ENCODE data around the gene SNRPD3.
"Not testable (repeated sequence)": the region's sequence is repeated elsewhere in the genome, so short reads cannot be mapped to it uniquely, and the experiment has no call there.

The SNRPD3 gene

GRCh38 chr22:24548812-24549211 lies 7.0 kb upstream of the SNRPD3 start:
- H3K9me3 ChIP-seq (ENCODE audit: insufficient read depth, low read length, severe bottlenecking), result no peaks in the 10 kb centered on the region
- no peaks in the 10 kb centered on the region for H3K27me3 ChIP-seq (ENCODE audit: insufficient read depth, low read length, poor library complexity)
- no peak overlapping the region for H2AFZ ChIP-seq (ENCODE audit: low read depth, low read length)
- H4K20me1 ChIP-seq (ENCODE audit: insufficient read depth, low read length), result peaks cover 55% of the 10 kb centered on the region
- H3K4me2 ChIP-seq (ENCODE audit: insufficient read depth, low read length), result no peak overlapping the region
- DNase-seq (no peak), ATAC-seq (ENCODE audit: insufficient read depth, low read depth) (no peak)
- TF ChIP-seq EZH2 (IDR thresholded peaks at IDR 0.05; ENCODE audit: borderline replicate concordance, low read depth, low read length, severe bottlenecking) (no peak), CTCF (IDR thresholded peaks at IDR 0.05; ENCODE audit: borderline replicate concordance, extremely low read depth, low read length, poor library complexity, severe bottlenecking) (no peak)
- H3K4me3 ChIP-seq (ENCODE audit: low read depth in 1 of 2, low read length in 2 of 2), result no peak overlapping the region
- H3K4me1 ChIP-seq (ENCODE audit: insufficient read depth, low read length), result peaks cover 15% of the 10 kb centered on the region
- peaks cover 82% of the 10 kb centered on the region for H3K36me3 ChIP-seq (ENCODE audit: insufficient read depth, low read length)
- peaks cover 54% of the 10 kb centered on the region for H3K79me2 ChIP-seq (ENCODE audit: insufficient read depth, low read length)
- no peak overlapping the region for H3K9ac ChIP-seq (ENCODE audit: low read depth, low read length)
- no peak overlapping the region for H3K27ac ChIP-seq (ENCODE audit: low read length)

- Histone ChIP-seq H3K36me3 (ENCODE audit: insufficient read depth, low read length) (peaks cover 72% of the 10 kb centered on the region), H3K79me2 (ENCODE audit: insufficient read depth, low read length) (peaks cover 65% of the 10 kb centered on the region), H3K9me3 (ENCODE audit: insufficient read depth, low read length, severe bottlenecking) (no peaks in the 10 kb centered on the region), H3K4me1 (ENCODE audit: insufficient read depth, low read length) (peaks cover 22% of the 10 kb centered on the region), H3K27ac (ENCODE audit: low read length) (no peak overlapping the region; the same call in 1 of the 2 replicates), H3K9ac (ENCODE audit: low read depth, low read length) (no peak overlapping the region), H4K20me1 (ENCODE audit: insufficient read depth, low read length) (peaks cover 54% of the 10 kb centered on the region), H2AFZ (ENCODE audit: low read depth, low read length) (no peak overlapping the region), H3K4me2 (ENCODE audit: insufficient read depth, low read length) (no peak overlapping the region), H3K27me3 (ENCODE audit: insufficient read depth, low read length, poor library complexity) (no peaks in the 10 kb centered on the region), H3K4me3 (ENCODE audit: low read depth in 1 of 2, low read length in 2 of 2) (no peak overlapping the region)
- no peak for TF ChIP-seq EZH2 (IDR thresholded peaks at IDR 0.05; ENCODE audit: borderline replicate concordance, low read depth, low read length, severe bottlenecking)
- no peak for TF ChIP-seq CTCF (IDR thresholded peaks at IDR 0.05; ENCODE audit: borderline replicate concordance, extremely low read depth, low read length, poor library complexity, severe bottlenecking)
- DNase-seq (no peak), ATAC-seq (ENCODE audit: insufficient read depth, low read depth) (no peak)
Observed at GRCh38 chr22:24550028-24550901, 5.5 kb upstream of the SNRPD3 start.

- Histone ChIP-seq H3K9me3 (ENCODE audit: insufficient read depth, low read length, severe bottlenecking) (no peaks in the 10 kb centered on the region), H3K36me3 (ENCODE audit: insufficient read depth, low read length) (peaks cover 70% of the 10 kb centered on the region), H3K27ac (ENCODE audit: low read length) (no peak overlapping the region), H3K27me3 (ENCODE audit: insufficient read depth, low read length, poor library complexity) (no peaks in the 10 kb centered on the region), H3K4me1 (ENCODE audit: insufficient read depth, low read length) (peaks cover 22% of the 10 kb centered on the region), H4K20me1 (ENCODE audit: insufficient read depth, low read length) (peaks cover 54% of the 10 kb centered on the region), H2AFZ (ENCODE audit: low read depth, low read length) (no peak overlapping the region), H3K4me2 (ENCODE audit: insufficient read depth, low read length) (no peak overlapping the region), H3K79me2 (ENCODE audit: insufficient read depth, low read length) (peaks cover 67% of the 10 kb centered on the region), H3K4me3 (ENCODE audit: low read depth in 1 of 2, low read length in 2 of 2) (no peak overlapping the region), H3K9ac (ENCODE audit: low read depth, low read length) (no peak overlapping the region)
- DNase-seq (no peak), ATAC-seq (ENCODE audit: insufficient read depth, low read depth) (no peak)
- TF ChIP-seq EZH2 (IDR thresholded peaks at IDR 0.05; ENCODE audit: borderline replicate concordance, low read depth, low read length, severe bottlenecking), result no peak
- TF ChIP-seq CTCF (IDR thresholded peaks at IDR 0.05; ENCODE audit: borderline replicate concordance, extremely low read depth, low read length, poor library complexity, severe bottlenecking), result no peak
Observed at GRCh38 chr22:24550902-24551435, 4.8 kb upstream of the SNRPD3 start.

GRCh38 chr22:24552503-24553286 lies 3.1 kb upstream of the SNRPD3 start:
- H3K9me3 ChIP-seq (ENCODE audit: insufficient read depth, low read length, severe bottlenecking); ATAC-seq (ENCODE audit: insufficient read depth, low read depth); H3K27me3 ChIP-seq (ENCODE audit: insufficient read depth, low read length, poor library complexity); DNase-seq; H2AFZ ChIP-seq (ENCODE audit: low read depth, low read length): not testable (repeated sequence)
- H3K9ac ChIP-seq (ENCODE audit: low read depth, low read length), result peak overlapping the region; percentile 98; the same call in 1 of the 2 replicates
- H3K36me3 ChIP-seq (ENCODE audit: insufficient read depth, low read length), result peaks cover 60% of the 10 kb centered on the region
- H3K79me2 ChIP-seq (ENCODE audit: insufficient read depth, low read length), result peaks cover 84% of the 10 kb centered on the region
- H3K4me2 ChIP-seq (ENCODE audit: insufficient read depth, low read length), result peak overlapping the region; percentile 90
- peak overlapping the region in 1 of 2 experiments; percentile 96; a peak in 1 of 4 replicates for H3K4me3 ChIP-seq (ENCODE audit: low read depth in 1 of 2, low read length in 2 of 2)
- peaks cover 62% of the 10 kb centered on the region for H4K20me1 ChIP-seq (ENCODE audit: insufficient read depth, low read length)
- peak overlapping the region; percentile 91 for H3K27ac ChIP-seq (ENCODE audit: low read length)
- peaks cover 35% of the 10 kb centered on the region for H3K4me1 ChIP-seq (ENCODE audit: insufficient read depth, low read length)

Data from DND-41 (cell line).